ENCODE results near the gene RELN.

The RELN gene

DNA sequence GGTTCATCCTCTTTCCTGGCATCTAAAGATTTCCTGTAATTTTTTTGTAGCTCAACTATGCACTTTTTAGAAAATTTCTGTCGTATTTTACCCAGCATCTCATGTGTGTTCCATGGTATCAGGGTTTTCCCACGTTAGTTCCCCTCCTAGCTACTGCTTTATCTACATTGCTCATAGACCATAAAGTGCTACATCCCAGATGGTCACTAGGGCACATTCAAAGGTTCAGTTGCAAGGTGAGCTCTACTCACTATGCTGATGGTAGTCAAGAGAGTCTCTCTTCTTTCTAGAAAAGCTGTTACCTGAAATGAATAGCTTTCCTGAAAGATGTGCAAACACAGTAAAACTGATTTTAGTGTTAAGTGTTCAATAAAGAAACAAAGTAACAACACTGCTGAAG lies 33.5 kb downstream of the RELN start:
- no peaks in the 10 kb centered on the region for H3K36me3 ChIP-seq (ENCODE audit: control insufficient read depth in 2 of 2, insufficient read depth in 1 of 2, low read length in 2 of 2)
- TF ChIP-seq GFI1B (tag by site-specific recombination; IDR thresholded peaks at IDR 0.05) (no peak), ZNF211 (tag by site-specific recombination; IDR thresholded peaks at IDR 0.05; ENCODE audit: low read depth) (no peak), ZNF701 (tag by site-specific recombination; IDR thresholded peaks at IDR 0.05) (no peak), SP3 (tag by site-specific recombination; IDR thresholded peaks at IDR 0.05) (no peak), ZNF155 (tag by site-specific recombination; IDR thresholded peaks at IDR 0.05) (no peak), ZNF664 (tag by site-specific recombination; IDR thresholded peaks at IDR 0.05) (no peak), ZNF785 (tag by site-specific recombination; IDR thresholded peaks at IDR 0.05) (no peak), KLF9 (tag by site-specific recombination; IDR thresholded peaks at IDR 0.05; ENCODE audit: low read depth) (no peak), ZNF544 (tag by site-specific recombination; IDR thresholded peaks at IDR 0.05) (no peak), ZNF501 (tag by site-specific recombination; IDR thresholded peaks at IDR 0.05) (no peak), ZNF768 (tag by site-specific recombination; IDR thresholded peaks at IDR 0.05) (no peak), ZNF274 (IDR thresholded peaks at IDR 0.05; ENCODE audit: low read length) (no peak), ZNF274 (tag by site-specific recombination; IDR thresholded peaks at IDR 0.05; ENCODE audit: borderline replicate concordance) (no peak)
- TF ChIP-seq, protein P1, sequence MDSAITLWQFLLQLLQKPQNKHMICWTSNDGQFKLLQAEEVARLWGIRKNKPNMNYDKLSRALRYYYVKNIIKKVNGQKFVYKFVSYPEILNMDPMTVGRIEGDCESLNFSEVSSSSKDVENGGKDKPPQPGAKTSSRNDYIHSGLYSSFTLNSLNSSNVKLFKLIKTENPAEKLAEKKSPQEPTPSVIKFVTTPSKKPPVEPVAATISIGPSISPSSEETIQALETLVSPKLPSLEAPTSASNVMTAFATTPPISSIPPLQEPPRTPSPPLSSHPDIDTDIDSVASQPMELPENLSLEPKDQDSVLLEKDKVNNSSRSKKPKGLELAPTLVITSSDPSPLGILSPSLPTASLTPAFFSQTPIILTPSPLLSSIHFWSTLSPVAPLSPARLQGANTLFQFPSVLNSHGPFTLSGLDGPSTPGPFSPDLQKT (IDR thresholded peaks at IDR 0.05; ENCODE audit: borderline replicate concordance, low read depth, low read length), result no peak
- TF ChIP-seq, protein P2, sequence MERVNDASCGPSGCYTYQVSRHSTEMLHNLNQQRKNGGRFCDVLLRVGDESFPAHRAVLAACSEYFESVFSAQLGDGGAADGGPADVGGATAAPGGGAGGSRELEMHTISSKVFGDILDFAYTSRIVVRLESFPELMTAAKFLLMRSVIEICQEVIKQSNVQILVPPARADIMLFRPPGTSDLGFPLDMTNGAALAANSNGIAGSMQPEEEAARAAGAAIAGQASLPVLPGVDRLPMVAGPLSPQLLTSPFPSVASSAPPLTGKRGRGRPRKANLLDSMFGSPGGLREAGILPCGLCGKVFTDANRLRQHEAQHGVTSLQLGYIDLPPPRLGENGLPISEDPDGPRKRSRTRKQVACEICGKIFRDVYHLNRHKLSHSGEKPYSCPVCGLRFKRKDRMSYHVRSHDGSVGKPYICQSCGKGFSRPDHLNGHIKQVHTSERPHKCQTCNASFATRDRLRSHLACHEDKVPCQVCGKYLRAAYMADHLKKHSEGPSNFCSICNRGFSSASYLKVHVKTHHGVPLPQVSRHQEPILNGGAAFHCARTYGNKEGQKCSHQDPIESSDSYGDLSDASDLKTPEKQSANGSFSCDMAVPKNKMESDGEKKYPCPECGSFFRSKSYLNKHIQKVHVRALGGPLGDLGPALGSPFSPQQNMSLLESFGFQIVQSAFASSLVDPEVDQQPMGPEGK (tag by site-specific recombination; IDR thresholded peaks at IDR 0.05), result no peak
- ChIA-PET CTCF (no interaction called here), POLR2A (no interaction called here)
- no peak overlapping the region for H3K4me3 ChIP-seq (ENCODE audit: low read depth, low read length)
- no peaks in the 10 kb centered on the region for H3K4me1 ChIP-seq (ENCODE audit: control insufficient read depth, insufficient read depth, low read length)
- no peak overlapping the region for H3K27ac ChIP-seq (ENCODE audit: extremely low read depth, low read depth, low read length)
- H3K9me3 ChIP-seq (ENCODE audit: control insufficient read depth, insufficient read depth, low read depth, low read length), result no peaks in the 10 kb centered on the region

DNA sequence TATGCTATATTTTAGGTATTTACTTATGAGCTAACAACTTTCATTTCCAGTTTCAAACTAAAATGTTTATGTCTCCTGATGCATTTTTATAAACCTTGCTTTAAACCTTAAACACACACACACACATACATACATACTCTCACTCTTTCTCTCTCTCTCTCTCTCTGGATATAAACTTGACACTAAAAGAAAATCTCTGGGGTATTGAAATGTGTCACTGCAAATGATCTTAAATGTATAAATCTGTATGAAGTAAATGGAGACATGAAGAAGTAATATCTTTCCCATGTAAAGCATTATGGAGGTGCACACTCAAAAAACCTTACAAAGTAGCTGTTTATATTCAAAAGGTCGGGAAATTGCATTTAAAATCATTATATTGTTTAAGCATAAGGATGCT lies 37.0 kb downstream of the RELN start:
- Histone ChIP-seq H3K36me3 (ENCODE audit: control insufficient read depth in 2 of 2, insufficient read depth in 1 of 2, low read length in 2 of 2) (no peaks in the 10 kb centered on the region), H3K4me3 (ENCODE audit: low read depth, low read length) (no peak overlapping the region), H3K27ac (ENCODE audit: extremely low read depth, low read depth, low read length) (no peak overlapping the region), H3K9me3 (ENCODE audit: control insufficient read depth, insufficient read depth, low read depth, low read length) (no peaks in the 10 kb centered on the region), H3K4me1 (ENCODE audit: control insufficient read depth, insufficient read depth, low read length) (no peaks in the 10 kb centered on the region)
- CTCF ChIA-PET, result interaction anchor here (0.7 kb wide), 1 partner anchor 12 kb away, joined by 3 read pairs; no protein-coding TSS in a partner anchor
- POLR2A ChIA-PET, result no interaction called here
- TF ChIP-seq, protein P3, sequence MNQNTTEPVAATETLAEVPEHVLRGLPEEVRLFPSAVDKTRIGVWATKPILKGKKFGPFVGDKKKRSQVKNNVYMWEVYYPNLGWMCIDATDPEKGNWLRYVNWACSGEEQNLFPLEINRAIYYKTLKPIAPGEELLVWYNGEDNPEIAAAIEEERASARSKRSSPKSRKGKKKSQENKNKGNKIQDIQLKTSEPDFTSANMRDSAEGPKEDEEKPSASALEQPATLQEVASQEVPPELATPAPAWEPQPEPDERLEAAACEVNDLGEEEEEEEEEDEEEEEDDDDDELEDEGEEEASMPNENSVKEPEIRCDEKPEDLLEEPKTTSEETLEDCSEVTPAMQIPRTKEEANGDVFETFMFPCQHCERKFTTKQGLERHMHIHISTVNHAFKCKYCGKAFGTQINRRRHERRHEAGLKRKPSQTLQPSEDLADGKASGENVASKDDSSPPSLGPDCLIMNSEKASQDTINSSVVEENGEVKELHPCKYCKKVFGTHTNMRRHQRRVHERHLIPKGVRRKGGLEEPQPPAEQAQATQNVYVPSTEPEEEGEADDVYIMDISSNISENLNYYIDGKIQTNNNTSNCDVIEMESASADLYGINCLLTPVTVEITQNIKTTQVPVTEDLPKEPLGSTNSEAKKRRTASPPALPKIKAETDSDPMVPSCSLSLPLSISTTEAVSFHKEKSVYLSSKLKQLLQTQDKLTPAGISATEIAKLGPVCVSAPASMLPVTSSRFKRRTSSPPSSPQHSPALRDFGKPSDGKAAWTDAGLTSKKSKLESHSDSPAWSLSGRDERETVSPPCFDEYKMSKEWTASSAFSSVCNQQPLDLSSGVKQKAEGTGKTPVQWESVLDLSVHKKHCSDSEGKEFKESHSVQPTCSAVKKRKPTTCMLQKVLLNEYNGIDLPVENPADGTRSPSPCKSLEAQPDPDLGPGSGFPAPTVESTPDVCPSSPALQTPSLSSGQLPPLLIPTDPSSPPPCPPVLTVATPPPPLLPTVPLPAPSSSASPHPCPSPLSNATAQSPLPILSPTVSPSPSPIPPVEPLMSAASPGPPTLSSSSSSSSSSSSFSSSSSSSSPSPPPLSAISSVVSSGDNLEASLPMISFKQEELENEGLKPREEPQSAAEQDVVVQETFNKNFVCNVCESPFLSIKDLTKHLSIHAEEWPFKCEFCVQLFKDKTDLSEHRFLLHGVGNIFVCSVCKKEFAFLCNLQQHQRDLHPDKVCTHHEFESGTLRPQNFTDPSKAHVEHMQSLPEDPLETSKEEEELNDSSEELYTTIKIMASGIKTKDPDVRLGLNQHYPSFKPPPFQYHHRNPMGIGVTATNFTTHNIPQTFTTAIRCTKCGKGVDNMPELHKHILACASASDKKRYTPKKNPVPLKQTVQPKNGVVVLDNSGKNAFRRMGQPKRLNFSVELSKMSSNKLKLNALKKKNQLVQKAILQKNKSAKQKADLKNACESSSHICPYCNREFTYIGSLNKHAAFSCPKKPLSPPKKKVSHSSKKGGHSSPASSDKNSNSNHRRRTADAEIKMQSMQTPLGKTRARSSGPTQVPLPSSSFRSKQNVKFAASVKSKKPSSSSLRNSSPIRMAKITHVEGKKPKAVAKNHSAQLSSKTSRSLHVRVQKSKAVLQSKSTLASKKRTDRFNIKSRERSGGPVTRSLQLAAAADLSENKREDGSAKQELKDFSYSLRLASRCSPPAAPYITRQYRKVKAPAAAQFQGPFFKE (tag by site-specific recombination; IDR thresholded peaks at IDR 0.05; ENCODE audit: borderline replicate concordance), result no peak
- TF ChIP-seq ZNF48 (tag by site-specific recombination; IDR thresholded peaks at IDR 0.05), result no peak
- no peak for TF ChIP-seq ZNF24 (tag by site-specific recombination; IDR thresholded peaks at IDR 0.05)
- TF ChIP-seq ZNF292 (tag by site-specific recombination; IDR thresholded peaks at IDR 0.05; ENCODE audit: borderline replicate concordance, low read depth), result no peak
- no peak for TF ChIP-seq ZBTB7A (tag by site-specific recombination; IDR thresholded peaks at IDR 0.05; ENCODE audit: low read depth)
- TF ChIP-seq ZNF544 (tag by site-specific recombination; IDR thresholded peaks at IDR 0.05), result no peak
- no peak for TF ChIP-seq ZNF76 (tag by site-specific recombination; IDR thresholded peaks at IDR 0.05; ENCODE audit: borderline replicate concordance, low read depth)
- no peak for TF ChIP-seq ZNF366 (tag by site-specific recombination; conservative IDR thresholded peaks at IDR 0.05)
- TF ChIP-seq ZNF121 (tag by site-specific recombination; IDR thresholded peaks at IDR 0.05), result no peak
- TF ChIP-seq ZBTB21 (tag by site-specific recombination; IDR thresholded peaks at IDR 0.05), result no peak
- TF ChIP-seq, protein P4, sequence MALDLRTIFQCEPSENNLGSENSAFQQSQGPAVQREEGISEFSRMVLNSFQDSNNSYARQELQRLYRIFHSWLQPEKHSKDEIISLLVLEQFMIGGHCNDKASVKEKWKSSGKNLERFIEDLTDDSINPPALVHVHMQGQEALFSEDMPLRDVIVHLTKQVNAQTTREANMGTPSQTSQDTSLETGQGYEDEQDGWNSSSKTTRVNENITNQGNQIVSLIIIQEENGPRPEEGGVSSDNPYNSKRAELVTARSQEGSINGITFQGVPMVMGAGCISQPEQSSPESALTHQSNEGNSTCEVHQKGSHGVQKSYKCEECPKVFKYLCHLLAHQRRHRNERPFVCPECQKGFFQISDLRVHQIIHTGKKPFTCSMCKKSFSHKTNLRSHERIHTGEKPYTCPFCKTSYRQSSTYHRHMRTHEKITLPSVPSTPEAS (tag by site-specific recombination; IDR thresholded peaks at IDR 0.05), result no peak

All from HEK293 (cell line).